Keratinocyte (primary cell): ENCODE results near the gene RESP18.

ENCODE experiments used
- CTCF ChIP-seq, 3 experiments: IDR thresholded peaks in 1 of 3; conservative IDR thresholded peaks in 1 of 3; optimal IDR thresholded peaks in 1 of 3; 2 replicates in 2 of 3; 3 replicates in 1 of 3; pipeline versions ENCODE3 to v1.5.1; 2011; ENCODE audit warnings: low read length in 3 of 3, mild to moderate bottlenecking in 3 of 3, moderate library complexity in 2 of 3, control low read depth in 1 of 3, inconsistent platforms in 1 of 3; ENCODE audit not compliant: insufficient read depth in 2 of 3; ENCODE audit errors: extremely low read depth in 1 of 3
- EZH2 ChIP-seq: IDR thresholded peaks from one replicate; pipeline ENCODE4 v1.6.1; 2012; ENCODE audit warnings: inconsistent platforms, mild to moderate bottlenecking, low read length, moderate library complexity

DNA sequence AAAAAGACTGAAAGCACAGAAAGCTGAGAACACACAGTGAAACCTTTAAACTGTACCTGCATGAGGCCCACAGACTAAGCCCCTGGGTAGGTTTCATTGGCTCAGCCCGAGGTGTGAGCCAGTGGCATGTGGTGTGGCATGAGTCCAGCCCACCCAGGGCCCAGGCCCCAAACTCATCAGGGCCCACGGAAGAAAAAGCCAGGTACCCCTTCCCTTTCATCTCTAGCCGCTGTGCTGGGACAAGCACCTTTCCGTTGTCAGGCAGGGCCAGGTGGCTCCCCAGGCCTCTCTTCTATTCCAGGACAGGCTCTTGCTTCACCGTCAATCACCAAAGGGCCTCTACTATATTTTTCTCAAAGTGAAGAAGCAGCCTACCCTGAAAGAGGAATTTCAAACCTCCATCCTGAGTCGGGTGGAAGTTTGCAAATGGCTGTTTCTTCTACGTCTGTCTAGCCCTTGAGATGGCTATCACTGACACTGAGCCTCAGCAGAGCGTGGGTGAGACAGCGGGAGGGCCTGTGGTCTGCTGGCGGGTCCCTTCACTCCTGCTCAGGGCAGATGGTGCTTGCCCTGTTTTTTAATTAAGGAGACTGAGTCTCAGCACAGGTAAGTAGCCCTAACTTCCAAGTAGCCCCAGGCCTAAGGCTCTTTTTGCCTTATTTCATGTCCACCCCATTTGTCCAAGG is 44.8 kb downstream of the RESP18 start:
- TF ChIP-seq CTCF (optimal IDR thresholded peaks at IDR 0.05 in 1 of 3, IDR thresholded peaks at IDR 0.05 in 1 of 3, conservative IDR thresholded peaks at IDR 0.05 in 1 of 3; ENCODE audit: extremely low read depth in 1 of 3, insufficient read depth in 2 of 3, low read length in 3 of 3) (no peak), EZH2 (no peak)
